ENCODE data around the gene LVRN.
"Not testable (repeated sequence)": the region's sequence is repeated elsewhere in the genome, so short reads cannot be mapped to it uniquely, and the experiment has no call there.

Gene LVRN

GRCh38 chr5:115962239-115962564, at the start of gene LVRN:
LVRN (plus strand) TSS chr5:115962475; CDS start chr5:115962618, 143 bp downstream.
- DNase-seq (ENCODE audit: low read depth): no peak

GRCh38 chr5:115913623-115914400, 48.5 kb upstream of the LVRN start:
- DNase-seq (ENCODE audit: low read depth): not testable (repeated sequence)

GRCh38 chr5:115920171-115920725, 42.0 kb upstream of the LVRN start:
- DNase-seq (ENCODE audit: low read depth): no peak

GRCh38 chr5:115928578-115929407, 33.5 kb upstream of the LVRN start:
- not testable (repeated sequence) for DNase-seq (ENCODE audit: low read depth)

- not testable (repeated sequence) for DNase-seq (ENCODE audit: low read depth)
These were observed 32.1 kb upstream of the LVRN start for GRCh38 chr5:115930171-115930570.

GRCh38 chr5:115930630-115931337, 31.5 kb upstream of the LVRN start:
- DNase-seq (ENCODE audit: low read depth): no peak

- no peak for DNase-seq (ENCODE audit: low read depth)
These were observed 29.3 kb upstream of the LVRN start for GRCh38 chr5:115932991-115933390.

GRCh38 chr5:115934388-115934974, 27.8 kb upstream of the LVRN start:
- no peak for DNase-seq (ENCODE audit: low read depth)

GRCh38 chr5:115936031-115936430, 26.2 kb upstream of the LVRN start:
- DNase-seq (ENCODE audit: low read depth): no peak

- no peak for DNase-seq (ENCODE audit: low read depth)
These were observed 23.2 kb upstream of the LVRN start for GRCh38 chr5:115939059-115939458.

GRCh38 chr5:115940080-115940810, 22.0 kb upstream of the LVRN start:
- no peak for DNase-seq (ENCODE audit: low read depth)

GRCh38 chr5:115941051-115941675, 21.1 kb upstream of the LVRN start:
- DNase-seq (ENCODE audit: low read depth): peak; percentile 99

- no peak for DNase-seq (ENCODE audit: low read depth)
These were observed 17.8 kb upstream of the LVRN start for GRCh38 chr5:115944501-115944900.

- no peak for DNase-seq (ENCODE audit: low read depth)
These were observed 15.6 kb upstream of the LVRN start for GRCh38 chr5:115946655-115947054.

- DNase-seq (ENCODE audit: low read depth): peak; percentile 28
These were observed 15.0 kb upstream of the LVRN start for GRCh38 chr5:115947260-115947659.

- no peak for DNase-seq (ENCODE audit: low read depth)
These were observed 14.2 kb upstream of the LVRN start for GRCh38 chr5:115948091-115948534.

- peak; percentile 26 for DNase-seq (ENCODE audit: low read depth)
These were observed 13.2 kb upstream of the LVRN start for GRCh38 chr5:115949096-115949495.

GRCh38 chr5:115952588-115952987, 9.7 kb upstream of the LVRN start:
- DNase-seq (ENCODE audit: low read depth): no peak

- no peak for DNase-seq (ENCODE audit: low read depth)
These were observed 8.1 kb upstream of the LVRN start for GRCh38 chr5:115954144-115954543.

- DNase-seq (ENCODE audit: low read depth): no peak
These were observed 5.3 kb upstream of the LVRN start for GRCh38 chr5:115956957-115957356.

Data from non-pigmented ciliary epithelial cell (primary cell).